ENCODE measurements around the gene SLFN5.

- TF ChIP-seq TCF7L2 (IDR thresholded peaks at IDR 0.05; ENCODE audit: low read depth, low read length) (no peak), SIN3A (IDR thresholded peaks at IDR 0.05; ENCODE audit: borderline replicate concordance, low read depth, low read length) (no peak), CTCF (CRISPR knock-in tag; IDR thresholded peaks at IDR 0.05) (no peak), ZNF792 (CRISPR knock-in tag; IDR thresholded peaks at IDR 0.05) (no peak), RNF2 (conservative IDR thresholded peaks at IDR 0.05; ENCODE audit: low read depth) (no peak)
Observed at GRCh38 chr17:35315971-35316370, 73.1 kb downstream of the SLFN5 start.
